ENCODE measurements around the gene ZNF79. TPM values are rescaled to one million over a fixed set of nuclear protein-coding genes. Genes with fewer than 3 reads are reported as not detected.

Gene ZNF79
- total RNA-seq, 2 experiments from 2014 or later: 7.6 TPM

GRCh38 chr9:127417131-127418036 is 6.8 kb upstream of the ZNF79 start:
- ChIA-PET CTCF (interaction anchor here (0.9 to 1.1 kb wide), 3 partner anchors 21 to 99 kb away, joined by 3 read pairs; partner anchors contain the start of gene SLC2A8), POLR2A (interaction anchor here (1.0 to 1.2 kb wide), 2 partner anchors 11 to 34 kb away, joined by 3 to 4 read pairs; partner anchors contain the start of genes LRSAM1 and RPL12)
- Mint-ChIP-seq H3K4me1 (ENCODE audit: low read depth) (peaks cover under 1% of the 10 kb centered on the region), H3K9me3 (no peaks in the 10 kb centered on the region), H3K27me3 (peaks cover 20% of the 10 kb centered on the region), H3K36me3 (ENCODE audit: low read depth) (no peaks in the 10 kb centered on the region), H3K27ac (no peak overlapping the region), H3K4me3 (no peak overlapping the region)
- no peak for ATAC-seq
- DNase-seq: no peak
- TF ChIP-seq, protein P1, sequence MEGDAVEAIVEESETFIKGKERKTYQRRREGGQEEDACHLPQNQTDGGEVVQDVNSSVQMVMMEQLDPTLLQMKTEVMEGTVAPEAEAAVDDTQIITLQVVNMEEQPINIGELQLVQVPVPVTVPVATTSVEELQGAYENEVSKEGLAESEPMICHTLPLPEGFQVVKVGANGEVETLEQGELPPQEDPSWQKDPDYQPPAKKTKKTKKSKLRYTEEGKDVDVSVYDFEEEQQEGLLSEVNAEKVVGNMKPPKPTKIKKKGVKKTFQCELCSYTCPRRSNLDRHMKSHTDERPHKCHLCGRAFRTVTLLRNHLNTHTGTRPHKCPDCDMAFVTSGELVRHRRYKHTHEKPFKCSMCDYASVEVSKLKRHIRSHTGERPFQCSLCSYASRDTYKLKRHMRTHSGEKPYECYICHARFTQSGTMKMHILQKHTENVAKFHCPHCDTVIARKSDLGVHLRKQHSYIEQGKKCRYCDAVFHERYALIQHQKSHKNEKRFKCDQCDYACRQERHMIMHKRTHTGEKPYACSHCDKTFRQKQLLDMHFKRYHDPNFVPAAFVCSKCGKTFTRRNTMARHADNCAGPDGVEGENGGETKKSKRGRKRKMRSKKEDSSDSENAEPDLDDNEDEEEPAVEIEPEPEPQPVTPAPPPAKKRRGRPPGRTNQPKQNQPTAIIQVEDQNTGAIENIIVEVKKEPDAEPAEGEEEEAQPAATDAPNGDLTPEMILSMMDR (IDR thresholded peaks at IDR 0.05): no peak
- intact Hi-C loops (cut with micrococcal nuclease): no loop called here

DNA sequence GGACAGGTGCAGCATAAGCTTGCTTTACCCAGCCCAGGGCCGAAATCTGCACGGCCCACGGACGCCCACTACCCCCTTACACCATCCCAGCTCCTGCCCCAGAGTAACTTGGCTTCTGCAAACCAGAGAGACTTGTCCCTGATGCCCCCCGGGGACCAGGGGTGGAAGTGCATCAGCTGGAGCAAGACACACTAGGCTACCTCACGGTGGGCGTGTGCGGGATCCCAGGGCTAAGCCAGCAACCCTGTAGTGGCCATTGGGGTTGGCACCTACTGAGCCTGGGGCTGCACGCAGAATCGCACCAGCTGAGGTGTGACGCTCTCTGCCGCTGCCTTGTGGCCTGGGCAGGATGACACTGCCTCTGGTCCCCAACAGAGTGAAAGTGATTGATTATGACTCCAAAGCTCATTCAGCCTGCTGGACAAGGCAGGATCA is 6.1 kb upstream of the ZNF79 start:
- intact Hi-C loops (cut with micrococcal nuclease): no loop called here

GRCh38 chr9:127419348-127419747 is 4.8 kb upstream of the ZNF79 start:
- ChIA-PET POLR2A (no interaction called here), CTCF (interaction anchor here (1.0 to 1.6 kb wide), 2 partner anchors 108 to 206 kb away, joined by 3 read pairs; no protein-coding TSS in a partner anchor)
- Mint-ChIP-seq H3K27ac (no peak overlapping the region), H3K36me3 (ENCODE audit: low read depth) (no peaks in the 10 kb centered on the region), H3K4me3 (no peak overlapping the region), H3K4me1 (ENCODE audit: low read depth) (peaks cover 10% of the 10 kb centered on the region), H3K9me3 (no peaks in the 10 kb centered on the region), H3K27me3 (peaks cover 11% of the 10 kb centered on the region)
- DNase-seq (no peak), ATAC-seq (no peak)
- TF ChIP-seq, protein P1 (IDR thresholded peaks at IDR 0.05): no peak
- intact Hi-C loops (cut with micrococcal nuclease): no loop called here

More for the DNA sequence above, 6.1 kb upstream of the ZNF79 start:
- Mint-ChIP-seq H3K27me3 (peaks cover 18% of the 10 kb centered on the region), H3K4me1 (ENCODE audit: low read depth) (peaks cover 7% of the 10 kb centered on the region), H3K36me3 (ENCODE audit: low read depth) (no peaks in the 10 kb centered on the region), H3K27ac (no peak overlapping the region), H3K4me3 (no peak overlapping the region), H3K9me3 (no peaks in the 10 kb centered on the region)
- ATAC-seq (peak; percentile 87), DNase-seq (peak; percentile 68)
- ChIA-PET POLR2A (interaction anchor here (1.0 to 1.2 kb wide), 2 partner anchors 12 to 33 kb away, joined by 3 to 4 read pairs; partner anchors contain the start of genes LRSAM1 and RPL12), CTCF (interaction anchor here (0.9 to 1.1 kb wide), 4 partner anchors 19 to 100 kb away, joined by 3 read pairs; partner anchors contain the start of gene SLC2A8)
- TF ChIP-seq, protein P1 (IDR thresholded peaks at IDR 0.05): peak; percentile 36

DNA sequence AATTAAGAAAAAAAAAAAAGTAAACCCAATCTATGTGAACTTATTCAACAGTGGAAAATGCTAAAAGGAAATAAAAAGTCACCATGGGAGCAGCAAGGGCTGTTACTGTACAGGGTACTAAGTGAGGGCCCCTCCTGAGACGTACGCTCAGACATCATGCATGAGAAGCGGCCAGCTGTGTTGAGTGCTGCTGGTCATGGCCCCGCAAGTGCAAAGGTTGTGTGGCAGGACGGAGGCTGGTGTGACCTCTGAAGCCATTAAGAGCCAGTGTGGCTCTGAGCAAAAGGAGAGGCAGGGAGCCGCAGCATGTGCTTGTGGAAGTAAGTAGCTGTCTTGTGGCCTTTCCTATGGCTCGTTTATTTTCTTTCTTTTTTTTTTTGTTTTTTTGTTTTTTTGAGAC is 3.1 kb upstream of the ZNF79 start:
- no peaks in the 10 kb centered on the region for H3K9me3 Mint-ChIP-seq
- ChIA-PET POLR2A (interaction anchor here (0.7 to 1.4 kb wide), 4 partner anchors 26 to 29 kb away, joined by 3 to 5 read pairs (median 4); no protein-coding TSS in a partner anchor), CTCF (no interaction called here)
- peaks cover 3% of the 10 kb centered on the region for H3K27me3 Mint-ChIP-seq
- no peak overlapping the region for H3K4me3 Mint-ChIP-seq
- H3K27ac Mint-ChIP-seq: no peak overlapping the region
- H3K4me1 Mint-ChIP-seq (ENCODE audit: low read depth): peaks cover 19% of the 10 kb centered on the region
- no peak for ATAC-seq
- intact Hi-C loops (cut with micrococcal nuclease): no loop called here
- TF ChIP-seq, protein P1 (IDR thresholded peaks at IDR 0.05): no peak
- H3K36me3 Mint-ChIP-seq (ENCODE audit: low read depth): no peaks in the 10 kb centered on the region
- DNase-seq: no peak

Data from activated CD8-positive, alpha-beta T cell treated with anti-CD3 and anti-CD28 coated beads for 36 hours (primary cell).